Measurements from ENCODE around the gene NOL6.
A peak's percentile ranks its signal among the peaks of the same experiment; 100 is the strongest.
"Not testable (repeated sequence)": the region's sequence is repeated elsewhere in the genome, so short reads cannot be mapped to it uniquely, and the experiment has no call there.

The NOL6 gene

DNA sequence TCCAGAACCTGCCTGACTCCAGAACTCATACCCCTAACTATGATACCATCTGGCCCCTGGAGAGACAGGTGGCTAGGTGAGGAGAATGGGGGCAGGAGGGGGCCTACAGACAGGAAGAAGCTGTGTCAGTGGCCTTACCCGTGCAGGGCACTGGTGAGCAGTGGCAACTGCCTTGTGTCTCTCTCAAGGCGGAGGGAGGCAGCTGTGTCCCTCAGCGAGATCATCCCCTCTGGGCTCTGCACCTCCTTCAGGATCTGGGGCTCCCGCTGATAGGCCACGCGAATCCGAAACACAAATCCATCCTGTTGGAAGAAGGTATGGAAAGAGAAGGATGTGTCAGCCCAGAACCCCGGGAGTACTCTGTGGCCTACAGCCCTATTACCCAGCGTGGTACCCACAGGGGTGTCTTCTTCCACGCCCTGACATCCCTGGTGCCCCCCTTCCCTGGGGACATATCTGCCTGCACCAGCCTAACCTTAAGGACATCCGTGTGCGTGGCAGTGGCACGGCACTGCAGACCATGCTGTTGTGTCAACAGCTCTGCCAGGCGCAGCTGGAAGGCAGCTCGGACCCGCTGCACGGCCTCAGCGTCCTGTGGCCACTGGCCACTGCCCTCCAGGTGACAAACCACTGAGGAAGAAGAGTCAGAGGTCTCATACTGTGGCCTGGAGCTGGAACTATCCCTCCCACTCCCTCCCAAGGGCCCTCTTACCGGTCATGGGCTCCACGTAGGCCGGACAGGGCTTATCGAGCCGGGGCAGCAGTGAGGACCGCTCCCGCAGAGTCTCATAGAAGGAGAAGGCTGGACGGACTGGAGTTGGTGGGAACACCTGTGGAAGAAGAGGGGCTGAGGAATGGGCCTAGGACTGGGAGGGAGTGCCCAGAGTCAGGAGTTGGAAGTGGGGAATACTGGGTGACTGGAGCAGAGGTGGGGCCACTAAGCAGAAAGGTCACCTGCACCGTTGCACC is 7.8 kb downstream of the NOL6 start:
- TF ChIP-seq POLR2A (IDR thresholded peaks at IDR 0.05; ENCODE audit: low read length) (no peak), GATA1 (IDR thresholded peaks at IDR 0.05; ENCODE audit: low read depth, low read length) (no peak)
- no peak for DNase-seq

DNA sequence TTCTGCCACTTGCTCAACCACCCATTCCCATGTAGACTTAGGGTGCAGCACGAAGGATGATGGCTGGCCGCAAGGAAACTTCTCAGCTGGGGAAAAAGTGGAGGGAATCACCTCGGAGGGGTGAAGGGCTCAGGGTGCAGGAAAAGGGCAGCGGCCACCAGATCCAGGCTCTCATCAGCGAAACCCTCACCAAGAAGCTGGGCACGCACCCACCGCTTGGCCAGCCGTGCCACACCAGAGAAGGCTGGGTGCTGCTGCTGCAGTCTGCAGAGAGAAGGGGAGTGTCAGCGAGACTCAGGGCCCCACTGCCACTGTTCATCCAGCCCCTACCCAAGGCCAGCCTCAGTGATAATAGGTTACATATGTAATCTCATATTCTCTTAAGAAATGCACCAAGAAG is 8.6 kb downstream of the NOL6 start:
- no peak for DNase-seq
- no peak for TF ChIP-seq POLR2A (IDR thresholded peaks at IDR 0.05; ENCODE audit: low read length)
- no peak for TF ChIP-seq GATA1 (IDR thresholded peaks at IDR 0.05; ENCODE audit: low read depth, low read length)

DNA sequence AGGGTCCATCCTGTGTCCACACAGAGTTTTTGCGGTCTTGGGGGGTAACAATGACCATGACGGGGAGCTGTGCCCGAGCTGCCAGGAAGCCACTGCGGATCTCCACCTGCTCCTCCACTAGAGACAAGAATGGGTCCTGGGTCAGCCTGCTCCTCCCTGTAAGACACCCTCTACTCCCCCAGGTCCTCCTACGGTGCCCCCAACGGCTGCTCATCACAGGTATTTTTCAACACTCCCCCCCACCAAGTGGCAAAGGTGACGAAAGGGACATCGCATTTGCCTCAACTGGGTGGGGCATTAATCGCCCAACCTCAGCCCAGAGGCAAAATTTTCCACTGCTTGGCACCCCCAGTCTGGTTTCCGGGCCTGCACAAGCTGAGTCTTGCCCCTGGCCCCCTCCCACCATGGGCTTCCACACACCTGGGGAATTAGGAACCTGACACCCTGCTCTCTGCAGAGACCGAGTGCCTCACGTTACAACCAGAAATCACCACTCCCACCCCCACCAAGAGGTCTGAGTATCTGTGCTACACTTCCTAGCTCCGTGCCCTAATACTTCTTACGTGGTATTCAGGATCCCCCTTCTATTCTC is 9.6 kb downstream of the NOL6 start:
- TF ChIP-seq GATA1 (IDR thresholded peaks at IDR 0.05; ENCODE audit: low read depth, low read length) (no peak), POLR2A (IDR thresholded peaks at IDR 0.05; ENCODE audit: low read length) (no peak)
- DNase-seq: no peak

DNA sequence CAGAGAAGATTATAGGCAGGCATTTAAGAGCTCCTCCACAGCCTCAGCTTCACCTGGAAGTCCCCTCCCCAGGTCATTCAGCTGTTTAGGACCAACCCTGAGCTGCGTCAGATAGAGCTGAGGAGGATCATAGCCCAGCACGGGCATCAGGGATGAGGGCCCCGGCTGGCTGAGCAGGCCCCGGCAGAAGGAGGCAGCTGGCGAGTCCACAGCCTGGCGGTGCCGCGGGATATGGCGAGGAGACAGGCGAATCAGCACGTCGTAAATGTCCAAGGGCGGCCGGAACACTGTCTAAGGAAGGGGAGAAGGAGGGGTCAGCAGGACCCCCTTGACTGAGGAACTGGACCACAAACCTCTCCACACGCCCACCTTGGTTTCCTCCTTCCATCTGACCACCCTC is 10.6 kb downstream of the NOL6 start:
- no peak for DNase-seq

DNA sequence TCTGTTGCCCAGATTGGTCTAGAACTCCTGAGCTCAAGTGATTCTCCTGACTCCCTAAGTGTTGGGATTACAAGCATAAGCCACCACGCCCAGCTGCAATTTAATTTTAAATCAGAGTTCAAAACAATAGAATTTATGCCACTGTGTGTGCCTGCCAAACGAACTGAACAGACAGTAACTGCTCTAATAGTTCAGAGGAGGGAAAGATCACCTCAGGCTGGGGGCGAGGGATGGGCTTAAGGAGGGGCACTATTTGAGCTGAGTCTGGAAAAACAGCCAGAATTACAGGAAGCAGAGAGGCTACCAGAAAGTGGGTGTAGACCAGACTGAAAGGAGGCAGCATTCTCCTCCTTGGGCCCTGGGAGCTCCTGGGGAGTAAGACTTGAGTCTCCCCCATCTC is 12.2 kb downstream of the NOL6 start:
- DNase-seq: no peak
- no peak for TF ChIP-seq GATA1 (IDR thresholded peaks at IDR 0.05; ENCODE audit: low read depth, low read length)
- TF ChIP-seq POLR2A (IDR thresholded peaks at IDR 0.05; ENCODE audit: low read length): no peak

More for the DNA sequence above, 10.6 kb downstream of the NOL6 start:
- no peak for TF ChIP-seq GATA1 (IDR thresholded peaks at IDR 0.05; ENCODE audit: low read depth, low read length)
- TF ChIP-seq POLR2A (IDR thresholded peaks at IDR 0.05; ENCODE audit: low read length): no peak

DNA sequence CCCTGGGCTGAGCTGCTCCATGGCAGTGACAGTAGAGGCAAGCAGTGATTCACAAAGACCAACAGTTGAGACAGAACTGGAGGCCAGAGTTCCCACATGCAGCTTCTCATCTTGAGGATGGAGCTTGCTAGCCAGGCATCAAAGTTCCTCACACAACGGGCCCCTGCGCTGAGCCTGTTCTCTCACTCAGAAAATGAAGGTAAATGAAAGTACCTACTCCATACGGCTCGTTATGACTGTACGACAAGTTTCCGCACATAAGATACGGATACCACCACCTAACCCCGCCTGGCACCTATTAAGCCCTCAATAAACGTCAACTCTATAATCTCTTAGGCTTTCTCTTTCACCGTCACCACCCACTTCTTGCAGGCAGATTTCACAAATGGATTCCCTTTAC is 12.9 kb downstream of the NOL6 start:
- no peak for DNase-seq
- no peak for TF ChIP-seq GATA1 (IDR thresholded peaks at IDR 0.05; ENCODE audit: low read depth, low read length)
- TF ChIP-seq POLR2A (IDR thresholded peaks at IDR 0.05; ENCODE audit: low read length): no peak

DNA sequence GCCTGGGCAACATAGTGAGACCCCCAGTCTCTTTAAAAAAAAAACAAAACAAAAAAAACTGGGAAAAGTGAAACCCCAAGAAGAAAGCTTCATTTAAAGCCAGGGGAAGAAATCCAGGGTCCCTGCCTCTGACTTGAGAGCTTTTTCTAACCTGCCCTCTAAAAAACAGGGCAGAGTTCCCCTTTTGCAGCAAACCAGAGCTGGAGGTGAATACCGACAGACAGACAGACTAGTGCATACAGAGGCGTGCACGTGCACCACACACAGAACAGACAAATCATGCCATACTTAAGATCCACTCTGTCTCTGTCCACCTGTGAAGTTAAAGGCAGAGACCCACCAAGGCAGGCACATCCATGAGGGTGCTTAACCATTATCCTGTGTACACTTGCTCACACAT is 14.6 kb downstream of the NOL6 start:
- no peak for TF ChIP-seq POLR2A (IDR thresholded peaks at IDR 0.05; ENCODE audit: low read length)
- DNase-seq: no peak

DNA sequence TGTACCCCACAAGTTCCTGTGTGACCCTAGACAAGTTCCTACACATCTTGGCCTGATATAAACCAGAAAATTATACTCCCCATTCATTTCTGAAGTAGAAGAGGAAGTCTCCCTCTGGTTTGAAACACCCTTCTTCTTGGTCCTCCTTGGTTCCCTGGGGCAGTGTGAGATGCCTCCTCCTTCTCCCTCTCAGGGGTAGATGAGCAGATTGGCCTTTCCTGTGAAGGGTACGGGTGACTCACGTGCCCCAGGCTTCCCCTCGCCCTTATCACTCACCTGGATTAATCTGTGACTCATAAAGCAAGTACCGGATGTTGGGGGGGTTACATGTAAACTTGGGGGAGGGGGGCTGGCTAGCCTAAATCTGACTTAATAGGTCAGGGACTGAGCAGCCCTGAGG is 15.3 kb downstream of the NOL6 start:
- DNase-seq: no peak
- TF ChIP-seq GATA1 (IDR thresholded peaks at IDR 0.05; ENCODE audit: low read depth, low read length): no peak
- TF ChIP-seq POLR2A (IDR thresholded peaks at IDR 0.05; ENCODE audit: low read length): no peak

DNA sequence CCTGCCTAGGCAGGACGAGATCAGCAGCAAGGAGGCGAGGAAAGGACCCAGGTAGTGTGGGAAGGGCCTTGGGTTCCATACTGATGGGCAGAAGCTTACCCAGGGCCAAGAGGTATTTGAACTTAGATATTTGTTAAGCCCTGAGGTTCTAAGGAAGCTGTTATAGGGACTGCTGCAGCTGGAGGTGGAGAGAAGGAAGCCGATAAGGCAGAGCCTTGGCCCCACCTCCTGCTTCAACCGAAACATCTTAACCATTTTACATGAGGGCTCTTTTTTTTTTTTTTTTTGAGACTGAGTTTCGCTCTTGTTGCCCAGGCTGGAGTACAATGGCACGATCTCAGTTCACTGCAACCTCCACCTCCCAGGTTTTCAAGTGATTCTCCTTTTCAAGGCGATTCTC is 17.8 kb downstream of the NOL6 start:
- peak; percentile 15 to 16 for DNase-seq
- TF ChIP-seq GATA1 (IDR thresholded peaks at IDR 0.05; ENCODE audit: low read depth, low read length) (no peak), POLR2A (IDR thresholded peaks at IDR 0.05; ENCODE audit: low read length) (no peak)

DNA sequence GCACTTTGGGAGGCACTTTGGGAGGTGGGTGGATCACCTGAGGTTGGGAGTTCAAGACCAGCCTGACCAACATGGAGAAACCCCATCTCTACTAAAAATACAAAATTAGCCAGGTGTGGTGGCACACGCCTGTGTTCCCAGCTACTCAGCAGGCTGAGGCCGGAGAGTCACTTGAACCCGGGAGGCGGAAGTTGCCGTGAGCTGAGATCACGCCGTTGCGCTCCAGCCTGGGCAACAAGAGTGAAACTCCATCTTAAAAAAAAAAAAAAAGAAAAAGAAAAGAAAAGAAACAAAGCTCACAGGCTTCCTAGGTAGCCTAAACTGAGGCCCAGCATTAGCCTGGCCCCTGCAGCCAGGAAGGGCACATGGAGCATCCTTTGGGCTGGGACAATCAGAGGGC is 18.3 kb downstream of the NOL6 start:
- DNase-seq: not testable (repeated sequence)

DNA sequence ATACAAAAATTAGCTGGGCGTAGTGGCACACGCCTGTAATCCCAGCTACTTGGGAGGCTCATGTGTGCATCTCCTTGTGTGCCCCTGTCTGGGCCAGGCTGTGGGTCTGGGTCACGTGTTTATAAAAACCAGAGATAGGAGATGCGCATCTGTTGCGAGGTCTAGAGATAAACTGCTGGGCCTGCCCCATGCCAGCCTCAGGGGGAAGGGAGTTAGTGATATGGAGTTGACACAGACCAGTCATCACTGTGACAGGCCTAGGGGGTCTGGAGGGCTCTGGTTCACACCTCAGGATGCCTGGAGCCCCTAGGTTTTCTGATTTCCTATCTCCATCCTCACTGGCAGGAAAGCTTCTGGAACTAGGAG is 19.1 kb downstream of the NOL6 start:
- DNase-seq: peak; percentile 31 to 65

DNA sequence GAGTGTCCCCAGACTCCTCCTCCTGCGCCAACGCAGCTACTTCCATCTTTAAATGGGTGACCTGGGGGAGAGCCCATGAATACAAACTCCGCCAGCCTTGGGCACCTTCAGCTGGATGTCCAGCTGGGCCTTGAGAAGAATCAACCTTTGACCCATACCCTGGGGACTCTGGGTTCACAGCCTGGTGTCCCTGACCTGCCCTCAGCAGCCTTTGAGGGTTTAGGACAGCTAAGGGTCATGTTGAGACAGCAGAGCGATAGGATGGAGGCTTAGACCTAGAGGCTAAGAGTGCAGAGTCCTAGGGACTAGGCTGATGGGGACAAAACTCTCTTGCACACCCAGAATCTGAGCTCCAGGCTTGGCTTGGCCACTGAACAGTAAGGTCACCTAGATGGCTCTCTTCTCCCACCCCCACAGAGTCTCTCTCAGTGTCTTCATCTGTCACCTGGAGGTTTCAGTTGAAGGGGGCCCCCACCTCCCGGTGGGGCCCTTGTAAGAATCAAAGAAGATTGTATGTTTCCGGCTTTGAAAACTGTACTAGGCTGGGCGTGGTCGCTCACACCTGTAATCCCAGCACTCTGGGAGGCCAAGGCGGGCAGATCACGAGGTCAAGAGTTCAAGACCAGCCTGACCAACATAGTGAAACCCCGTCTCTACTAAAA is 19.6 kb downstream of the NOL6 start:
- TF ChIP-seq GATA1 (IDR thresholded peaks at IDR 0.05; ENCODE audit: low read depth, low read length): no peak
- TF ChIP-seq POLR2A (IDR thresholded peaks at IDR 0.05; ENCODE audit: low read length): no peak
- no peak for DNase-seq

DNA sequence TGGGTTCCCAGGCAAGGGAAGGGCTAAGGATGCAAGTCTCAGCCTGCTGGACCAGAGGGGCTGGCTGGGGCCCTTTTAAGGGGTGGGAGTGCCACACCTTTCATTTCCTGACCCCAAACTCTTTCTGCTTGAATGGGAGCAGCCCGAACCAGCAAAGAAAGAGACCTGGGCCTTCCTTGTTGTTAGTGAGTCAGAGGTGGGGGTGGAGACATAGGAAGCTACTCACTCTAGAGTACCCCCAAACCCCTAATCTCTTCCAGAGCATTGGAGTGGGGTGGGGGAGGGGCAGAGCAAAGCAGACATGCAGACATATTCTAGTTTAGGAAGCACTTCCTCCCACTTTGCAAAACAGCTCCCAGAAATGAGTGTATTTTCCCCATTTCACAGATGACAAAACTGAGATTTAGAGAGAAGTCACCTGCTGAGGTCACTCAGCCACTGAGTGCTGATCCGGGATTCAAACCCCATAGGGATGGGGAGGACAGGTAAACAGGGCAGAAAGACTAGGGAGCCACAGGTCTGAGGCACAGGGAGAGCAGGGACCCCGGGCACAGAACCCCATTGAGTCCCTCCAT is 20.4 kb downstream of the NOL6 start:
- TF ChIP-seq POLR2A (IDR thresholded peaks at IDR 0.05; ENCODE audit: low read length): no peak
- no peak for TF ChIP-seq GATA1 (IDR thresholded peaks at IDR 0.05; ENCODE audit: low read depth, low read length)
- no peak for DNase-seq

DNA sequence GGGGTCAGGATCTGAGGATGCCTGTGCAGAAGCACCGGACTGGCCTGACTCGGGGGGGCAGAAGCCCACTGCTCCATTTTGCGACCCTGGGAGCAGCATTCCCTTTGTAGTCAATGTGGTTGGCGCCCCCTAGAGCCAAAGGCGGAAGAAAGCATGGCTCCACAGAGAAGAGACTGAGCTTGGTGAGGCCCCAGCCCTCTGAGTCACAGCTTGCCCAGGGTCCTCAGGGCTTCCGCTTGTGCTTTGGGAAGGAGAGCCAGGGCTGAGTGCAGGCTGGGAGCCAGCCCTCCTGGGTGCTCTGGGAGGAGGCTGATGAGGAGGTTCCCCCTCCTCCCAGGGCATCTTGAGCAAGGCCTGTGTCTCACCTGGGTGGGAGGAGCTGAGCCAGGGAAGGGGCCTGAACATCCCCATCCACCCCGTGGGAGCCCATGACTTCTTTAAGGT is 20.9 kb downstream of the NOL6 start:
- TF ChIP-seq POLR2A (IDR thresholded peaks at IDR 0.05; ENCODE audit: low read length): no peak
- no peak for TF ChIP-seq GATA1 (IDR thresholded peaks at IDR 0.05; ENCODE audit: low read depth, low read length)
- peak; percentile 54 to 73 for DNase-seq

All from erythroblast (primary cell).